H1 (cell line): ENCODE results near the gene PIGZ.

Experiments used
- CTCF ChIP-seq, 3 experiments: IDR thresholded peaks; 1 replicate in 2 of 3; 2 replicates in 1 of 3; pipeline versions ENCODE4 v1.5.1 to v1.6.1; 2011; ENCODE audit warnings: low read length in 3 of 3, mild to moderate bottlenecking in 3 of 3, inconsistent platforms in 2 of 3, low read depth in 1 of 3, moderate library complexity in 1 of 3; ENCODE audit not compliant: insufficient read depth in 1 of 3; ENCODE audit errors: control extremely low read depth in 1 of 3
- MAFK ChIP-seq: IDR thresholded peaks from 2 replicates; pipeline ENCODE4 v1.6.1; 2012; ENCODE audit warnings: low read depth, mild to moderate bottlenecking, improper control_type of control experiment, low read length
- SIN3A ChIP-seq, 2 experiments: IDR thresholded peaks in 1 of 2; conservative IDR thresholded peaks in 1 of 2; 2 replicates each; pipeline ENCODE4 v1.6.1; 2011 to 2012; ENCODE audit warnings: low read length in 2 of 2, improper control_type of control experiment in 1 of 2, low read depth in 1 of 2, mild to moderate bottlenecking in 1 of 2

- TF ChIP-seq CTCF (IDR thresholded peaks at IDR 0.05; ENCODE audit: control extremely low read depth in 1 of 3, insufficient read depth in 1 of 3, low read depth in 1 of 3, low read length in 3 of 3) (peak in 2 of 3 experiments; percentile 61 to 66; a peak in 3 of 4 replicates), SIN3A (conservative IDR thresholded peaks at IDR 0.05 in 1 of 2, IDR thresholded peaks at IDR 0.05 in 1 of 2; ENCODE audit: low read depth in 1 of 2, low read length in 2 of 2) (no peak), MAFK (no peak)
Measured at GRCh38 chr3:197002701-197003454, 34.2 kb upstream of the PIGZ start.
